GM12873 (cell line): ENCODE results near the gene NRDE2.

ENCODE experiments used
- TF ChIP-seq, protein P1 (sequence below): IDR thresholded peaks from 2 replicates; pipeline ENCODE4 v1.5.1; 2012; ENCODE audit warnings: low read depth, mild to moderate bottlenecking, moderate library complexity, low read length, control low read depth; ENCODE audit not compliant: insufficient read depth; ENCODE audit errors: missing control alignments

NRDE2 gene

DNA sequence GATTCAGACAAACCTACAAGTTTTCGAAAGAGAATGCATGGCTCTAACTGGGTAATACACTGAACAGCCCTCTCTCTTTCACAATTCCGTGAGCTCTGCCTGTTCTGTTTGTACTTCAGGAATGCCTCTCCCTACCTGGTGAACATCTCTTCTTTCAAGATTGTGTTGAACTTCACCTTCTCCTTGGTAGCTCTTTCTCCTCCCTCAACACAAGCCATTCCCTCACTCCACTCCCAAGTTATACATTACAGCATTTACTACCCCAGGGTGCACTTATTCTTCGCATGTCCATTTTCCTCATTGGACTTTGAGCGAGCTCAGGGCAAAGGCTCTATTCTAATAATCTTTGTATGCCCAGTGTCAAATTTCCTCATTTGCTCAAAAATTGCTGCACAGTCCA, 28.3 kb downstream of the NRDE2 start:
- TF ChIP-seq, protein P1, sequence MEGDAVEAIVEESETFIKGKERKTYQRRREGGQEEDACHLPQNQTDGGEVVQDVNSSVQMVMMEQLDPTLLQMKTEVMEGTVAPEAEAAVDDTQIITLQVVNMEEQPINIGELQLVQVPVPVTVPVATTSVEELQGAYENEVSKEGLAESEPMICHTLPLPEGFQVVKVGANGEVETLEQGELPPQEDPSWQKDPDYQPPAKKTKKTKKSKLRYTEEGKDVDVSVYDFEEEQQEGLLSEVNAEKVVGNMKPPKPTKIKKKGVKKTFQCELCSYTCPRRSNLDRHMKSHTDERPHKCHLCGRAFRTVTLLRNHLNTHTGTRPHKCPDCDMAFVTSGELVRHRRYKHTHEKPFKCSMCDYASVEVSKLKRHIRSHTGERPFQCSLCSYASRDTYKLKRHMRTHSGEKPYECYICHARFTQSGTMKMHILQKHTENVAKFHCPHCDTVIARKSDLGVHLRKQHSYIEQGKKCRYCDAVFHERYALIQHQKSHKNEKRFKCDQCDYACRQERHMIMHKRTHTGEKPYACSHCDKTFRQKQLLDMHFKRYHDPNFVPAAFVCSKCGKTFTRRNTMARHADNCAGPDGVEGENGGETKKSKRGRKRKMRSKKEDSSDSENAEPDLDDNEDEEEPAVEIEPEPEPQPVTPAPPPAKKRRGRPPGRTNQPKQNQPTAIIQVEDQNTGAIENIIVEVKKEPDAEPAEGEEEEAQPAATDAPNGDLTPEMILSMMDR: no peak

DNA sequence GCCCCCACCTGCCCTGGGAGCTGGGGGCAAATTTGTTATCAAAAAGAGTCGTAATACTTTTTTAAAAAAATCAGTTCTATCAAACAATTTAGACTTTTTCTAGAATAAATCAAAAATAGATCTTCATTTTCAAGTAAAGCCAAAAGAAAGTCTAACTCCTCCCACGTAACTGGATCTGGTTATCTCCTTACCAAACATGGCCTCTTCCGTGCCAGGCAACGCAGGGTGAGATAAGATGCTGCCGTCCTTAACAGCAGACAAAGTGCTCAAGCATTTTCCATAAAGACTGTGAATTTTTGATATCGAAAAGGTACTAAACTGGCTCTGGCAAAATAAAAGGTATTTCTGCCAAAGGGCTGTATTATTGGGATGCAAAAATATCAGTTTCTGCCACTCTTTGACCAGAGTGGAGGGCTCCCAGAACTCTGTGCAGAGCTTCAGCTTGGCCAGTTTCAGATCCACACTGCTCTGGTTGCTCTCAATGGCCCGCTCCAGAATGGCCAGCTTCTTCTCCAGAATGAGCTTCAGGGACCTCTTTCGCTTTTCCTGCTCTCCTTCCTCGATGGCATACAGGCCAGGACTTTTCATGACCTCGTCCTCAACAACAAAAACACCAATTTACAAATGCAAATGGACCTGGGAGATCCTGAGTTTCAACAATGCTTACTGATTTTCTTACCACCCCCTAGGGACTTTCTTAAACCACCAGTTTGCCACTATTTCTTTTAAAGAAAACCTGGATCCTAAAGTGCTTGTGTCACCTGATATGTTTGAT, 29.0 kb downstream of the NRDE2 start:
- TF ChIP-seq, protein P1: no peak

DNA sequence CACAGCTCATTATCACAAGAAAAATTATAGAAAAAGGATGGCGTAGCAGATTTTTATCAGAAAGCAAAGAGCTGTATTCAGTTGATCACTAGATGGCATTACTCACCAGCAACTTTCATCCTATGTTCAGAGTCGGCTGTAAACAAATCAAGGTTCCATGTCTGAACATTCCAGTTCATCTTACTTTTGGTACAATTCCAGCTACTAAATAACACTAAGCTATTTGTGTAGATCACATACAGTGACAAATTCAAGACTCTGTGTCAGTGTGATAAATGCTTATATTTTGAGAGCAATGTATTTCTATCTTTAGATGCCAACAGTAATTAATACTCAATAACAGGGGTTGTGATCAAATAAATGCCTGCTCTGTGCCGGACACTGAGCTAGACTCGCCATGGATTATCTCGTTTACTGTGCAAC, 30.1 kb downstream of the NRDE2 start:
- TF ChIP-seq, protein P1: peak; percentile 32

DNA sequence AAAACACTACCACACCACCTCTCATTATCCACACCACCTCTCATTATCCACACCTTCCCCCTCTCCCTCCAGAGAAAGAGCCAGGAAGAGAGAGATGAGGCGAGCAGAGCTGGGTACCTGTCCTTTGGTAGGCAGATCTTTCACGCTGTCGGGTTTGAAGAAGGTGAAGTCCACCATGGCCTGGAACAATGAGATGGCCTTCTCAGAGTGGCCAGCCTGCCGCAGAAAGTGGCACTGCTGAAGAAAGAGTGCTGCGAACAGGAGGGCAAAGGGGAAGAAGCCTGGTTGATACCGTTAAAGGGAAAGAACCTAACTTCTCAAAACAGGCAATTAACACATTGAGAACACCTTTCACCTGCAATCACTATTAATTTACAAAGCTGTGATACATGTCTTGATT, 30.6 kb downstream of the NRDE2 start:
- TF ChIP-seq, protein P1: no peak

DNA sequence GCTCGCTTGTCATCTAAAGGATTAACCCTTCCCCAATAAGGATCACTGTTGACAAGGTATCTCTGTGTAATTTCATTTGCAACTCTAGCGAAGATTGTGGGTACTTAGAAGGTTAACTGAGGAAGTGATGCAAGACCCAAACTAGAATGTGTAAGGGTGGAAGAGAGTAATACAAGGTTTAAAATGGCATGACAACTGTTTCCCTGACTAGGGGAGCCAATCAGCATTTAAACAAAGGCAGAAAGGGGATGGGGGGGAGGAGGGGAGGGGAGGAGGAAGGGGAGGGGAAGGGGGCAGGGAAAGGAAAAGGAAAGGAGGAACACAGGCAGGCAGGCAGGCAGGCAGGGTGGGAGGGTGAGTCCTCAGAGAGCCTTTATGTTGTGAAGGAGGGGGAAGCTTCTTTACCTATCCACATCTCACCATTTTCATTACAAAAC, 31.1 kb downstream of the NRDE2 start:
- TF ChIP-seq, protein P1: no peak

DNA sequence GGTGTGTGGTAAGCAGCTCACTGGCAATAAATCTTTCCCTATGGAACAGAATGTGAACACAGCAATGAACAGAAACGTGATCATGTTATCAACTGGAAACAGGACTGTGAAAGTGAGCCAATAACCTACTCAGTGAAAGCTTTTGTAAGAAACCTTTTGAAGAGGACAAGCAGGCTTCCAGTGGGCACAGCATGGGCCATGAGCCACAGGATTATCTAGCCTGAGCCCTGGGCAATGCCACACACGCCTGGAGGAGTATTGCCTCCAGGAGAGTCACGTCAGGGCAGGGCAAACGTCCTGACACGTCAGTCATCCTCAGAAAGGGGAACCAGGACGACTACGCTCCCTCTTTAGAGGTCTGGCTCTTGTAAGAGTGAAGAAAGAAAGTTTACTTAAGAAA, 32.3 kb downstream of the NRDE2 start:
- TF ChIP-seq, protein P1: no peak

DNA sequence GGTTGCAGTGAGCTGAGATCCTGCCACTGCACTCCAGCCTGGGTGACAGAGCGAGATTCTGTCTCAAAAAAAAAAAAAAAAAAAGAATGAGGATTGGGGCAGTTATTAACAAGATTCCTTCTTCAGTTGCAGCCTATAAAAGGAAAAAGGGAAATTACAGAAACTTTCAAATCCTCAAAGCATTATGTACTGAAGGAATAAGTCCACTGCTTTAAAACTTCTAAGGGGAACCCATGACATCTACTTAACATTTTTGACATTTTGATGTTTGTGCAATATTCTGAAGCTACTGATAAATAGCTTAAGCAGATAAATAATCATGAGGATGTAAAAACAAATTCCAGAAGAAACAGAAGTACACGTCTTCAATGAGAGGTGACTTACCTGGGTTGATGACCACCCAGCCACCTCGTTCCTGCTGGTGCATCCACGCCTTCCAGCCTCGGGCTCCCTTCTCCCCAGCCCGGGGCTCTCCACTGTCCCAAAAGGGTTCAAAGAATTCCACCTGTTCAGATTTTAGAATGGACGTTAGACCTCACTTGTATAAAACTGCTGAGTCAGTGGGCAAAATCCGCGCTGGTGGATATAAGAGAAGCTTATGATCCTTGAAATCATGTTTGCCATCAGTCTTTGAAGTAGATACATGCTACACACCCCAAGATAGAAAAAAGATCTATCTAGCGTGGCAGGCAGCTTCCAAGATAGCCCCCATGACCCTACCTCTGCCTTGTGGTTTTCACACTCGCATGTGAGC, 33.7 kb downstream of the NRDE2 start:
- TF ChIP-seq, protein P1: no peak
